Activated CD4-positive, alpha-beta T cell treated with anti-CD3 and anti-CD28 coated beads, Interleukin-2, Interleukin-4, amounts not matched to agents 100 ng/mL and 50 ng/mL, durations not matched to agents 16 hours and 8 hours (primary cell): ENCODE data around the gene ZNF260.

Experiments
- DNase-seq: peaks from one replicate; pipeline ENCODE4 v3.0.0-alpha.2; 2020; ENCODE audit warnings: low spot score

Gene ZNF260

GRCh38 chr19:36489920-36490415, 38.1 kb downstream of the ZNF260 start:
- DNase-seq, result peak; percentile 72

GRCh38 chr19:36489118-36489919, 38.8 kb downstream of the ZNF260 start, which contains the start of gene ZNF566:
Gene ZNF566, minus strand, starts transcription at chr19:36489561. Its CDS starts 13,004 bp downstream, at chr19:36476557.
- peak; percentile 94 for DNase-seq

DNA sequence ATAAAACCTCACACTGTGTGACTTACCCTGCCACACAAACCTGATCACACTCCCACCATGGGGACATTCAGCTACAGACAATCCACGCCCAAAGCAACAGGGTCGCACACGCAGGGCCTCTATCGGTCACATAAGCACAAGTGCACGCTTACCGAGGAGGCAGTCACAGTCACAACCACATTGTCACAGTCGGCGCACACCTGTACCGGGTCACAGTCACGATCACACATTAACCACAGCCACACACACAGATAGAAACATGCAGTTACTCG, 39.3 kb downstream of the ZNF260 start:
- peak; percentile 17 for DNase-seq

- DNase-seq, result no peak
Measured at GRCh38 chr19:36488118-36488845, 39.8 kb downstream of the ZNF260 start.

DNA sequence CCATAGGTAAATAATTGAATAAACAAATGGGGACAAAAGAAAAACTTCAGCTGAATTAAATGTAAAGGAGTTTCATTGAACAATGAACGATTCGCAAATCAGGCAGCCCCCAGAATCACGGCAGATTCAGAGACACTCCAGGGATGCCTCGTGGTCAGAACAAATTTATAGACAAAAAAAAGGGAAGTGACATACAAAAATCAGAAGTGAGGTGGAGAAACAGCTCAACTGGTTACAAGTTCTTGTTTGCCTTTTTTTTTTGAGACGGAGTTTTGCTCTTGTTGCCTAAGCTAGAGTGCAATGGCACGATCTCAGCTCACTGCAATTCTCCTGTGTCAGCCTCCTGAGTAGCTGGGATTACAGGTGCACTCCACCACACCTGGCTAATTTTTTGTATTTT, 44.4 kb downstream of the ZNF260 start:
- DNase-seq, result no peak

GRCh38 chr19:36482876-36483275, 45.2 kb downstream of the ZNF260 start:
- no peak for DNase-seq
